CD4-positive, alpha-beta T cell treated with Interleukin-6 for 4 hours (primary cell): ENCODE measurements around the gene FAM32A.

ENCODE experiments used
- DNase-seq: peaks from one replicate; pipeline ENCODE4 v3.0.0-alpha.2; 2020; ENCODE audit warnings: mixed read lengths

FAM32A gene

DNA sequence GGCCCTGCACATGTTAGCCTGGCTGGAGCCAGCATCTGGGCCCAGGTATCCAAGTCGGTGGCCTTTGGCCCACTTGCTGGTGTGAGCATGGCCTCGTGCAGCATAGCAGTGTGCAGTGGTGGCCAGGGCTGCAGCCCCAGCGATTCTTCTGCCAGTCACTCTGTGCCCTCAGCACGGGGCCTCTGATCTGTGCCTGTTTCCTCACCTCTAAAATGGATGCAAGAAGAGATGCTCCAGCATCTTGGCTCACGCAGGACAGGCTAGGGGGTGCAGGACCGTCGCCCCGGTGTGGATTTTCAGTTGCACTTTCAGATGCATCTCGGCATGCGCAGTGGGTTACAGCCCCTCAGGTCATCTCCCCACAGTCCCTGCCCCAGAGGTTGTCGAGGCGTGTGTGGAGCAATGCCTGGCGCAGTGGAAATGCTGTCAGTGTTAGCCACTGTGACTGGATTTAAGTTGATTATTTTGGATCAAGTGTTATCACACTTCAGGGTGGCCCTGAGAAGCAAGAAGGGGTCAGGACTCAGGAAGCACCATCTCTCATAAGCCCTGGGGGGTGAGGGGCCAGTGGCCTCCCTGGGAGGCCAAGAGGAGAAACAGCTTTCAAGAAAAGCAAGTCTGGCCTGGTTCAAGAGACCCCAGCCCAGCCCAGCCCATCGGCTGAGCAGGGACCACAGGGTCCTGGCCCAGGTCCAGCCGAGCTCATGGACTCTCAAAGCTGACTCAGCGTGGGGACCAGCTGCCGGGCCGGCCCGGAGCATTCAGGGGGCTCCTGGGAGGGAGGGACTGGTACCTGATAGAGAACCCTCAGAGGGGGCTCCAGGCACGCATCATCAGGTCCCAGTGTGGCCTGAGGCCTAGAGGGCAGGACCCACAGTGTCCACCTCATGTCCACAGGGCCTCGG, 40.3 kb downstream of the FAM32A start:
- DNase-seq = no peak

DNA sequence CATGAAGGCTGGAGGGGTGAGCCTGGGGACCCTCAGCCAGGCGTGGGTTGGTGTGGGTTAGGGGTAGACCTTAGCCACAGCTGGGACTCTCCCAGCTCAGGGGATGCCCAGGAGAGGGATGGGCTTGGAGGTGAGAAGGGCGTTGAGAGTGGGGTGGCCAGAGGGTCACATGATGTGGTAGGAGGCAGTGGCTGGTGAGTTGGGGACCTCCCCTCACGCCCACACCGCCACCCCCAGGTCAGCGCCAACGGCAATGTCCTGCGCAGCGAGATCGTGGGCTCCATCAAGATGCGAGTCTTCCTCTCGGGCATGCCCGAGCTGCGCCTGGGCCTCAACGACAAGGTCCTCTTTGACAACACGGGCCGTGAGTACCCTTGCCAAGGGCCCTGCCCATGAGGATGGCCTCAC, 41.0 kb downstream of the FAM32A start:
- no peak for DNase-seq

DNA sequence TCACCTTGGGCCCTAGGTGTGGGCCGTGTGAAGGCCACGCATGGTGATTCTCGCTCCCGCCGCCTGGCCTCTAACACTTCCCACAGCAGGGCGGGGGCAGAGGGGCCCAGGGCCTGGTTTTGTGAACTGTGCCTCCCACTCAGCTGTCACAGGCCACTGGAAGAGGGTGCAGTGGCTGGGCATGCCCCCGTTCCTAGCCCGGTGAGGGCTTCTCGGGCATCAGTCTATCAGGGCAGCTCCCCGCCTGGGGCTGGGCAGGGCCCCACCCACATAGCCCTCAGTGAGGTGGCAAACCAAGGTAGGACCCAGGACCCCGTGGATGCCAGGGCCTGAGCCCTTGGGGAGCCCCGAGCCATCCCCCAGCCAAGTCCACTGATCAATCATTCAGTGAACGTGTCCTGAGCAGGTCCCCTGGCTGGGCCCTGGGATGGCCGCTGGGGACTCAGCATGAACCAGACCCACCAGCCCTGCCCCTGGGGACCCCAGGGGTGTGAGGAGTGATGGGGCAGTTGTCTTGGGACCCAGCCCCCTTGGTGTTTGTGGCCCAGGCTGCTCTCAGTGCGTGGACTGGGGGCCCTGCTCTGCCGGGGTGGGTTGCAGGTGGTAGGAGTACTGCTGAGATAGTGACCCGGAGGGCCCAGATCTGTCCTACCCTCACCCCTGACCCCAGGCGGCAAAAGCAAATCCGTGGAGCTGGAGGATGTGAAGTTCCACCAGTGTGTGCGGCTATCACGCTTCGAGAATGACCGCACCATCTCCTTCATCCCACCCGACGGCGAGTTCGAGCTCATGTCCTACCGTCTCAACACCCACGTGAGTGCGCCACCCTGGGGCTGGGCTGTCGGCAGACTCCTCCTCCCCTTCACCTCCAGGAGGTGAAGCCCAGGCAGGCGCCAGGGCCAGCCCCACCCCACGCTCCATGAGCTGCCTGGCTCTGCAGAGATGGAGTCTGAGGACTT, 41.9 kb downstream of the FAM32A start:
- no peak for DNase-seq

DNA sequence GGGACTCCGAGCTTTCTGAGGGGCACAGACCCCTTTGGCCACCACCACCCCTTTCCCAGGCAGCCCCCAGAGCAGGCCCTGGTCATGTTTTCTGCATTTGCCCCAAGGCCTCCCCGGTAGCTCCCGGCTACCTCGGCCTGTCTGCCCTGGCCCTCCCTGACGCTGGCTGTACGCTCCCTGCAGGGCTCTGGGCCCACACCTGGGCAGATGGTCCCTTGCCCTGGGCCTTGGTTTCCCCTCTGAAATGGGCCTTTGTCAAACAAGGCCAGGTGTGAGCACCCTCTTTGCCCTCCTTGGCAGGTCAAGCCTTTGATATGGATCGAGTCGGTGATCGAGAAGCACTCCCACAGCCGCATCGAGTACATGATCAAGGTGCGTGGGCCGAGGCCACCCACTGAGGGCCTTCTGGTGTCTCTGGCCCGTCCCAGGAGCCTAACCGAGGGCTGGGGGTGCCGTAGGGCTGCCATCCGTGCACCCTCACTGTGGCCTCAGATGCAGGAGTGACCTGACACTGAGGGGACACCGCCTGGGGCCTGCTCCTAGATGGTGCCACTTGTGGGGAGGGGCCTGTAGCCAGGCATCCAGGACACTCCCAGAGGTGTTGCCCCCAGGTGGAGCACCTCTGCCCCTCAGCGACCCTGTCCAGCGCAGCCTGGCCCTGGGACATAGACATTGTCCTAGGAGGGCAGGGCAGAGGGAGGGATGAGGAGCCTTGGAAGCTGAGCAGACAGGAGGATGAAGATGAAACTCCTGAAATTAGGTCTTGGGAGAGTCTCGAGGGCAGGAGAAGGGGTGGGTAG, 42.8 kb downstream of the FAM32A start:
- DNase-seq = no peak

DNA sequence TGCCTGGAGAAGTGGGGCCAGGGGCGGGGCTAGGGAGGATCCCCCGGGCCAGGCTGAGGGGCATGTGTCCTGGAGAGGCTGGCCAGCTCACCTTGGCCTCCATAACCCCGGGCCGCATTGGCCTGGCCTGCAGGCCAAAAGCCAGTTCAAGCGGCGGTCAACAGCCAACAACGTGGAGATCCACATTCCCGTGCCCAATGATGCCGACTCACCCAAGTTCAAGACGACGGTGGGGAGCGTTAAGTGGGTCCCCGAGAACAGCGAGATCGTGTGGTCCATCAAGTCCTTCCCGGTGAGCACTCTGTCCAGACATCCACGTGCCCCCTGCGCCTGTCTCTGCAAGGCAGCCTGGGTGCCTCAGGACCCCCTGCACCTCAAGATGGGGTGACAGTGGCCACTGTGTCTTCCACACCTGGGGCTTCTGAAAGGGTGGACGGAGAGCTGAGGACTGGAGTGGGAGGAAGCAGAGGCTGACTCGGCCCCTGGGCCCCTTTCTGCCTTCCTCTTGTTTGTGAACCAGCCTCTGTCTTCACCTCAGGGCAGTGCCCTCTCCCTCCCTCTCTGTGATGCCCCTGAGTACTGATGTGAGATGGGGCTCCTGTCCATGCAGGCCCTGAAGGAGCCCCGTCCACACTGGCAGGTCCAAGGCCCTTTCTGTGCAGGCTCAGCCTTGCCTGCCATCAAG, 43.6 kb downstream of the FAM32A start:
- DNase-seq = no peak

DNA sequence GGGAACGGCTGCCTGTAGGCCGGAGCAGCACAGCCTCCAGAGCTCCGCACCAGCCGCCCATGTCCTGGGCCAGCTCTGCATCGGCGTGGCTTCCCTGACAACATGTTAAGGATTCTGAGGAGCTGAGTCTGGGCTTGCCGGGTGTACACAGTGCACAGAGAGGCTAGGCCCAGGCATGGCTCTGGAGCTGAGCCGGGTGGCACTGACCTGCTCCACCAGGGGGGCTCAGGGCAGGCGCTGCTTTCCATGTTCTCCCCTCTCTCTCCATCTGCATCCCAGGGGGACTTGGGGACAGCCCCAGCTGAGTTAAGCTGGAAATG, 44.1 kb downstream of the FAM32A start:
- no peak for DNase-seq

DNA sequence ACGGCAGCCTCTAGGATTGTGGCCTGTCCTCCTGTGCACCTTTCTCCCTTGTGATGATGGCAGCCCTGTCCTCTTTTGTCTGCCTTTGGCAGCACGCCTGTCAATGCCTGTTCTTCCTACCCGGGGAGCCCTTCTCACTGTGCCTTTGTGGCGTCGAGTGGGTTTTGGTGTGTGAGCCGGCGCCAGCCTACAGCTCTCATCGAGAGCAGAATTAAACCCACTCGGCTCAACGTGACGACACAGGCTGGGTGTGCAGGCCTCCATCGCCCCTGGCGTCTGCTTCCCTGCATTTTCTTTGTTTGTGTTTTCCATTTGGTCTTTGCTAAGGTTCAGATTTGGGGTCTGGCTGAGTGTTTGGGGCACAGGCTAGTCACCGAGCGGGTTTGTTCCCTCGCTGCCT, 46.9 kb downstream of the FAM32A start:
- no peak for DNase-seq

DNA sequence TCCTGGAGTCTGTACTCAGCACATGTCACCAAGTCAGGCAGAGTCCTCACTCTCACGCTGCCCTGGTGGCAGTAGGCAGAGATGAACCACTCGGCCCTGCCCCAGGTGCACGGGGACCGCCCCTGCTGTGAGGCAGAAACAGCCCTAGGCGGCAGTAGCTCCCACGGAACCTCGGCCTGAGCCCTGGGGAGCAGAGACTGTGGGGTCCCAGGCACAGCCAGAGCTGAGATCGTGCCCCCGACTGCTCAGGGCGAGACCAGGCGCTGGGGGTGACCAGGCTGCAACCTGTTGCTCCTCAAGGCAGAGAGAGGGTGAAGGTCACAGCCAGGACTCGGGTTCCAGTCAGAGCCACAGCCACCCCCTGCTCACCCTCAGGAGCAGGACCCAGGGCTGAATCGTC, 47.4 kb downstream of the FAM32A start:
- DNase-seq = no peak

DNA sequence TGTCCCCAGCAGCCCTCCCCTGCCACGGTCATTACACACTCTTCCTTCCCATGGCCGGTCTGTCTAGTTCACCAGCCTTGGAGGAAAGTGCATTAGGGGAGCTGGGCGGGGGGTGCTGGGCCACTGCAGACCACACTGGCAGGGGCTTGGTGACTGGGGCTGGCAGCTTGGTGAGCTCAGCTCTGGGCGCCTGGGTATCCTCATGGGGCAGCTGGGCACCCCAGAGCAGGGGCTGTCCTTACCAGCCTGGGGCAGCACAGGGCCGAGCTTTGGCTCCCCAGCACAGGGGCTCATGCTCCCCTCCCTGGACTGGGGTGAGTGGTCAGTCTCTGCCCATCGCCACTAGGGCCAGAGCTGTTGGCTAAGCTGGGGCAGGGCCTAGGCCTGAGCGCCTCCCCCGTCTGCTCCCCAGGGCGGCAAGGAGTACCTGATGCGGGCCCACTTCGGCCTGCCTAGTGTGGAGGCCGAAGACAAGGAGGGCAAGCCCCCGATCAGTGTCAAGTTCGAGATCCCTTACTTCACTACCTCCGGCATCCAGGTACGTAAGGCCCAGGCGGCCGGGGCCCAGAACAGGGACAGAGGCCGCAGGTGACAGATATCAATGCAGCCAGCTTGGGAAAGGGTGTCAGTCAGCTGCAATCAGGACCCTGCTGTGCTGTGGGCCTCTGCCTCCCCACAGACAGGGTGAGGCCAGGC, 48.0 kb downstream of the FAM32A start:
- no peak for DNase-seq

DNA sequence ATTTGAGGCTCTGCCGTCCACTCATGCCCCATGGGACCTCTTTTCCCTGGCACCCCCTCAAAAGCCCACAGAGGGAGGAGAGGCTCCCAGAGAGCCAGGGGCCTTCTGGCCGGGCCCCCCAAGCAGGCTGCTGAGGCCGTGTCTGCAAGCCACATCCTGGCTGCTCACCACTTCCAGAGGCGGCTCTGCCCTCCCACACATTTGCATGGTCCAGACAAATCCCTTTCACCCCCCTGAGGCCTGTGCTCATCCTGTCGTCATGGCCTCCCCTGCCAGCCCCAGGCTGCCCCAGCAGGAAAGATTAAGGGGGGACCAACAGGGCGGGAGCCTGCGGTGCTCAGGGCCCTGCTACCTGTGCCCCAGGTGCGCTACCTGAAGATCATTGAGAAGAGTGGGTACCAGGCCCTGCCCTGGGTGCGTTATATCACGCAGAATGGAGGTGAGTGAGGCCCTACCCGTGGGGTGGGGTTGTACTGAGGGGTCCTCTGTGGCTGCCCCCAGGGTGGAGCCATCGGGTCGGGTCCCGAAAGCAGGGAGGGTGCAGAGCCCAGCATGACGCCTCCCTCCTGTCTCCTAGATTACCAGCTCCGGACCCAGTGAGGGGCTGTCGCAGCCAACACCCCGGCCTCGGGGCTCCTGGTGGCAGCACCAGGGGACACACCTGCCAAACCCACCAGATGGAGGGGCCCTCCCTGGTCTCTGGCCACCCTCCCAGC, 48.8 kb downstream of the FAM32A start:
- DNase-seq = no peak

DNA sequence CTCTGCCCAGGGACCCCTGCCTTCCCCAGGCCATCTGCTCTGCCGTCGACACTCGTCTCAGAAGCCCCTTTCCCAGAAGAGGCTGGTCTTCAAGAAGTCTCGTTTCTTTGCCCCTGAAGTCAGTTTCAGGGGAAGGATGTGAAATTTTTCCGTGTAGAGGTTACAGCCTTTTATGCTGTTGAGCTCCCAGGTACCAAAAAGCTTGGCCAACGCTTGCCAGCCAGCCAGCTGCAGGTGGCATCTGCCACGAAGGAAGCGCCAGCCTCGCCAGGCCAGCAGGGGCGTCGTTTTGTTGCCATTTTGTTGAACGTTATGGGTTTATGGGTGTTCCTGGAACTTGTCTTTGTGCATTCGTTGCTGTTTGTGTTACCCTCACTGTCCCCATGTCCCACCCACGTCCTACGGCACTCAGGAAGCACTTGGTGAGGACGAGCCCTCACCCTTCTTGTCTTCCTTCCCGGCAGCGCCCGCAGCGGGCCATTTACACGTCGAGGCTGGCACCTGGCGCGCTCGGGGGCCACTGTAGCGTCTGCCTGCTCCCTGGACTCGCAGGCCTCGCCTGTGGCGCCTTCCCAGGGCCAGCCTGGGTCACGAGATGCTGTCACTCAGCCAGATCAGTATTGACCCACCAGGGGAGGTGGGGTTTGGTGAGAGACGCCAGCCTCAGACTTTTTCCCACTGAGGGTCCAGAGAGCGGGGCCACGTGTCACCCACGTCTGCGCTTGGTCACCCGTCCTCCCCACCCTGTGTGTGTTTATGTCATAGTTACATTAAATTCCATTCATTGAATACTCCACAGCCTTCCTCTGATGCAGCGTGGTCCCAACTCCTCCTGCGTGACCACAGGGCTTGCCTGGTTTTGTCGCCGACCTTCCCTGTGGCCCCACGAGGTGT, 49.6 kb downstream of the FAM32A start:
- no peak for DNase-seq

DNA sequence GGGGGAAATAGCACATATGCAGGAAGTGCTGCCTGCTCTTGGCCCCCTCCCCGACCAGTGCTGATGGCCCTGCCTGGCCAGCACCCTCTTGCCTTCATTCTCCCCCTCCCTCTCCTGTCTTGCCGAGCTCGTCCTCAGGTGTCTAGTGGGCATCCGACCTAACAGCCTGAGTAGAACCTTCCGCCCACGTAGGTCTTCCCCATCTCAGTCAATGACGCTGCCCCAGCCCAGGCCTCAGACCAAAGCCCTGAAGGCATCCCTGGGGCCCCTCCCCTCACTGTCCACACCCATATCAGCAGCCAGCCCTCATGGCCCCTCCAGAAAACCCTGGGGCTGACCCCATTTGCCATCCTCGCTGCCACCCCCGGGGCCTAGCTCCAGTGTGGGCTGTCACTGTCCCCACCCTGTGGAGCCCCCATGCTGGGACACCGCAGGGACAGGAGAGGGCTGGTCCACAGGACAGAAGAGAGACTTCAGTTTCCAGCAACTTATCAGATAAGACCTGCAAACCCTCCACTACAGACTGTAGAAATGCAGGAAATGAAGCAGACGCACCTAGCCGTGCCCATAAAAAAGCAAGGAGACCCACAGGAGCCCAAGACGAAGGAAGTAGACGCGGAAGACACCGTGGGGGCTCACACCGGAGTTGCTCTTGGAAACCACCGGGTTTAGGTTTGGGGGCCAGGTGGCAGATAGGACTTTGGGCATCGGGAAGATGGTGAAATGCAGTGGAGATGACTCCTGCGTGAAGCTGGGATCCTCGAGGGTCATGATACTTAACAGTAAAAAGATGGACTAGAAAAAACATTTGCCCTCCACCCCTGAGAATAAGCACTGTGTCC, 50.8 kb downstream of the FAM32A start:
- peak; percentile 32 for DNase-seq
